Lung (tissue), 12 donors: Measurements from ENCODE around the gene DOCK8. TPM values are rescaled to one million over a fixed set of nuclear protein-coding genes. Genes with fewer than 3 reads are reported as not detected.
"Not testable (repeated sequence)": the region's sequence is repeated elsewhere in the genome, so short reads cannot be mapped to it uniquely, and the experiment has no call there.

Experiments
- ATAC-seq: fragments of 200-7000 bp; cut with Tn5 transposase; one replicate; pipeline ENCODE4 v1.9.1; 2020; ENCODE audit warnings: moderate number of reproducible peaks; ENCODE audit not compliant: insufficient read depth, low FRiP score
- DNase-seq, 3 donors: peaks; one replicate each; pipeline ENCODE4 v3.0.0-alpha.2; 2013 to 2017
- H3K27ac ChIP-seq, 2 donors: one replicate each; pipeline ENCODE4 v1.5.1; 2013; ENCODE audit warnings: mild to moderate bottlenecking in 2 of 2, moderate library complexity in 2 of 2, control low read depth in 1 of 2, inconsistent platforms in 1 of 2, low read depth in 1 of 2, low read length in 1 of 2
- H3K27me3 ChIP-seq, 3 donors: one replicate each; pipeline ENCODE4 v1.5.1; 2013; ENCODE audit warnings: low read length in 2 of 3; ENCODE audit not compliant: control insufficient read depth in 3 of 3, insufficient read depth in 3 of 3
- H3K36me3 ChIP-seq, 4 donors: one replicate each; pipeline ENCODE4 v1.5.1; 2013; ENCODE audit warnings: low read length in 4 of 4, mild to moderate bottlenecking in 1 of 4, moderate library complexity in 1 of 4; ENCODE audit not compliant: control insufficient read depth in 4 of 4, insufficient read depth in 4 of 4
- H3K4me1 ChIP-seq, 5 donors: one replicate each; pipeline ENCODE4 v1.5.1; 2013; ENCODE audit warnings: low read length in 5 of 5, mild to moderate bottlenecking in 2 of 5, moderate library complexity in 1 of 5; ENCODE audit not compliant: control insufficient read depth in 5 of 5, insufficient read depth in 5 of 5
- H3K4me3 ChIP-seq: one replicate; pipeline ENCODE4 v1.5.1; 2013; ENCODE audit warnings: mild to moderate bottlenecking, control low read depth, moderate library complexity
- H3K9ac ChIP-seq, 2 donors: one replicate each; pipeline ENCODE4 v1.5.1; 2013; ENCODE audit warnings: low read length in 2 of 2, control low read depth in 1 of 2; ENCODE audit not compliant: insufficient read depth in 1 of 2
- H3K9me3 ChIP-seq, 4 donors: one replicate each; pipeline ENCODE4 v1.5.1; 2013; ENCODE audit warnings: low read length in 3 of 4, mild to moderate bottlenecking in 1 of 4, moderate library complexity in 1 of 4; ENCODE audit not compliant: control insufficient read depth in 4 of 4, insufficient read depth in 3 of 4
- CTCF ChIP-seq: IDR thresholded peaks from 2 replicates; pipeline ENCODE4 v1.5.1; 2012; ENCODE audit warnings: mild to moderate bottlenecking; ENCODE audit errors: control extremely low read depth, extremely low read depth
- WGBS, 2 donors: extraction: QIAGEN DNeasy Blood & Tissue Kit; methylation state at CpG; one replicate each; pipeline ENCODE4 v1.1.7; 2013; 5-methylcytosine and 5-hydroxymethylcytosine counted together
- polyA plus RNA-seq, 2 donors: library from polyadenylated mRNA; stranded (reverse); fragments of 200-250 nt; gene quantifications; one replicate each; pipeline ENCODE4 v1.2.1, GENCODE V29; 2013
- total RNA-seq, 2 donors: library from RNA; depleted of rRNA in 1 of 2; stranded (reverse); fragments of >200 nt in 1 of 2; gene quantifications; one replicate each; pipeline ENCODE4 v1.2.1, GENCODE V29; 2014 to 2021
- donor health status: control.
- donor health status: control.
- donor health status: Bipolar disorder and iron deficiency.
- donor health status: healthy.
- donor health status: DM: yes; HTN: yes; CAD: no.

The DOCK8 gene
- total and polyA plus RNA-seq, 4 donors: 9.6 to 75.1 (median 27.3) TPM

- Histone ChIP-seq H3K27ac (no peak overlapping the region), H3K4me1 (no peaks in the 10 kb centered on the region), H3K4me3 (no peak overlapping the region), H3K9ac (no peak overlapping the region), H3K36me3 (no peaks in the 10 kb centered on the region), H3K27me3 (no peaks in the 10 kb centered on the region), H3K9me3 (peaks cover 0 to 3% (median 0%) of the 10 kb centered on the region in 4 donors)
- no peak for TF ChIP-seq CTCF
- DNase-seq (no peak), ATAC-seq (no peak)
- WGBS, 2 donors: 83 to 92% methylated on average over 5 of the region's 5 CpGs
These were observed 14.4 kb downstream of the DOCK8 start for GRCh38 chr9:228929-229695.

- not testable (repeated sequence) for H3K9me3 ChIP-seq, H3K27ac ChIP-seq, H3K36me3 ChIP-seq, ATAC-seq, H3K27me3 ChIP-seq, H3K4me1 ChIP-seq, H3K4me3 ChIP-seq, H3K9ac ChIP-seq, DNase-seq
- 72 to 75% methylated on average over 1 of the region's 1 CpG for WGBS, 2 donors
These were observed 17.0 kb downstream of the DOCK8 start for GRCh38 chr9:231625-232024.

GRCh38 chr9:233708-234107, 19.0 kb downstream of the DOCK8 start:
- H3K36me3 ChIP-seq, H3K4me1 ChIP-seq, H3K9ac ChIP-seq, H3K9me3 ChIP-seq, H3K27me3 ChIP-seq, H3K27ac ChIP-seq, DNase-seq, H3K4me3 ChIP-seq, ATAC-seq: not testable (repeated sequence)
- no CpG with 5 or more reads among the region's 1 CpG for WGBS, 2 donors

- Histone ChIP-seq H3K9me3 (no peaks in the 10 kb centered on the region), H3K36me3 (no peaks in the 10 kb centered on the region), H3K4me1 (no peaks in the 10 kb centered on the region), H3K4me3 (no peak overlapping the region), H3K9ac (no peak overlapping the region), H3K27ac (no peak overlapping the region), H3K27me3 (no peaks in the 10 kb centered on the region)
- TF ChIP-seq CTCF: no peak
- WGBS, 2 donors: 71 to 72% methylated on average over 3 of the region's 3 CpGs
- DNase-seq (no peak), ATAC-seq (no peak)
These were observed 22.6 kb downstream of the DOCK8 start for GRCh38 chr9:237141-237857.
